Ectodermal cell (in vitro differentiated cells): ENCODE measurements around the gene ARMH1.

Experiments
- H3K27ac ChIP-seq: 2 replicates; pipeline ENCODE4 v1.7.0; 2013; ENCODE audit warnings: mild to moderate bottlenecking, low read depth, low read length; ENCODE audit not compliant: insufficient read depth, poor library complexity, severe bottlenecking
- H3K27me3 ChIP-seq: 2 replicates; pipeline ENCODE4 v1.7.0; 2013; ENCODE audit warnings: mild to moderate bottlenecking, low read length; ENCODE audit not compliant: insufficient read depth, control insufficient read depth, poor library complexity, severe bottlenecking
- H3K36me3 ChIP-seq: one replicate; pipeline ENCODE4 v1.7.0; 2013; ENCODE audit warnings: low read length; ENCODE audit not compliant: control insufficient read depth, insufficient read depth
- H3K4me1 ChIP-seq: one replicate; pipeline ENCODE4 v1.7.0; 2013; ENCODE audit warnings: low read length; ENCODE audit not compliant: control insufficient read depth, insufficient read depth
- H3K4me3 ChIP-seq: 2 replicates; pipeline ENCODE4 v1.7.0; 2013; ENCODE audit warnings: low read depth, low read length, control low read depth; ENCODE audit not compliant: insufficient read depth
- H3K9me3 ChIP-seq: 2 replicates; pipeline ENCODE4 v1.7.0; 2013; ENCODE audit warnings: mild to moderate bottlenecking, low read length, moderate library complexity; ENCODE audit not compliant: control insufficient read depth
- WGBS, 2 experiments: methylation state at CpG; one replicate each; pipeline ENCODE4 v1.1.7; 2013; ENCODE audit warnings: missing lambda C conversion rate in 2 of 2; 5-methylcytosine and 5-hydroxymethylcytosine counted together

ARMH1 gene

DNA sequence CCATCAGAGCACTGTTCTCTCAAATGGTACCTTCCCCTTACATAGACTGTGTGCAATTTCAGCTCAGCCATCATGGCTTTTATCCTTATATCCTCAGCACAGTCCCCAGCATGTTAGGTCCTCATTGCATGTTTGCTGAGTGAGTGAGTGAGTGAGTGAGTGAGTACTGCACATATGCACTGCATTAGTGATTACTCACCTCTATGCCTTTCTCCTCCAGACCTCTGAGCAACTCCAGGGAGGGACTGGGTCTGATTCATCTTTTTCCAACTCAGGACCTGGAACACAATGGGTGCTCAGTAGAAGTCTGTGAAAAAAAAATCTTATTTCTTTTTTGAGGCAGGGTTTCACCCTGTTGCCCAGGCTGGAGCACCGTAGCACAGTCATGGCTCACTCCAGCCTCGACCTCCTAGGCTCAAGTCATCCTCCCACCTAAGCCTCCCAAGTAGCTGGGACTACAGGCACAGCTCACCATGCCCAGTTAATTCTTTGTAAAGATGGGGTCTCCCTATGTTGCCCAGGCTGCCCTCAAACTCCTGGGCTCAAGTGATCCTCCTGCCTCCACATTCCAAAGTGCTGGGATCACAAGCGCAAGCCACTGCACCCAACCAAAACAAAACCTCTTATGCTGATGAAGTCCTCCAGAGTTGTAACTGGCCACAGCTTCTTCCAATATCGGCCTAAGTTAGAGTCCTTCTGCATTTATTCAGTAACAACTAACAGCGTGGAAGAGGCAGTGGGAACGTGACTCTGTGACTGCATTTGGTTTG is 32.8 kb downstream of the ARMH1 start:
- H3K9me3 ChIP-seq, result no peaks in the 10 kb centered on the region
- no peaks in the 10 kb centered on the region for H3K36me3 ChIP-seq
- H3K4me3 ChIP-seq, result no peak overlapping the region
- no peak overlapping the region for H3K27ac ChIP-seq
- 88 to 89% methylated on average over 6 of the region's 6 CpGs for WGBS, 2 experiments
- no peaks in the 10 kb centered on the region for H3K27me3 ChIP-seq
- H3K4me1 ChIP-seq, result no peaks in the 10 kb centered on the region

DNA sequence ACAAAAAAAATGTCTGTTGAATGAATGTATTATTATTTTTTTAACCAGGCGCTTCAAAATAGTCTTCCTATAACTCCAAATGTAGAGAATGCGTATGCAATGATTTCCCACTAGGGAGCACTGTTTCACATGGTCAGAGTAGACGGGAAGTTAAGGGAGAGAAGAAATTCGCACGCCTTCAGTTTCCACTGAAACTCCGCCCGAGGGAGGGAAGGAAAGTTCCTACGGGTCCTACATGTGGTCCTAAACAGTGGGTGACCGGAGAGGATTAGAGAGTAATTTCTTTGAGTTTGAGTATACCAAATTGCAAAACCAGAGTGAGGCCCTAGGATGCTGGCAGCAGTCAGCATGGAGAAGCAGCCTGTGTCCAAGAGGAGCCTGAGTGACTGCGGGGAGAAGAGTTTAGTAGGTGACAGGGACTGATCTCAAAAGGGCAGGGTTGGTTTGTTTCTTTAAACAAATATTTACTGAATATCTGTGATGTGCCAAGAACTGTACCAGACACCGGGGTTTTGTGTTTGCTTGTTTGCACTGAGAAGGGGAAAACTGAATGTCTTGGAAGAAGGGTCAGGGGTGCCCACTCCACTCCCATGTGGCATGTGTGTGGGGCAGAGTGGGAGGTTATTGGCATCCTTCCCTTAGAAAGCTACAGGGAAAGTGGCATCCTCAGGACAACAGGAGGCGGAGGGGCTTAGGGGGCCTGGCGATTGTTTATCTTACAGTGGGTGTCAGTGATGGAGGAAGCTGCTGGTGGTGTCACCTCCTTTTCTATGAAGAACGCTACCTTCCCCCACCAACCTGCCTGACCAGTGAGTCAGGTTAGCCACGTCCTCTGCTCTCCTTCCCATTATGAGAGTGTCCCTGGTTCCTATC is 33.7 kb downstream of the ARMH1 start:
- Histone ChIP-seq H3K9me3 (no peaks in the 10 kb centered on the region), H3K4me1 (no peaks in the 10 kb centered on the region), H3K27me3 (no peaks in the 10 kb centered on the region), H3K36me3 (no peaks in the 10 kb centered on the region), H3K4me3 (no peak overlapping the region), H3K27ac (no peak overlapping the region)
- whole genome bisulfite sequencing, 2 experiments, result 74 to 79% methylated on average over 15 of the region's 15 CpGs

DNA sequence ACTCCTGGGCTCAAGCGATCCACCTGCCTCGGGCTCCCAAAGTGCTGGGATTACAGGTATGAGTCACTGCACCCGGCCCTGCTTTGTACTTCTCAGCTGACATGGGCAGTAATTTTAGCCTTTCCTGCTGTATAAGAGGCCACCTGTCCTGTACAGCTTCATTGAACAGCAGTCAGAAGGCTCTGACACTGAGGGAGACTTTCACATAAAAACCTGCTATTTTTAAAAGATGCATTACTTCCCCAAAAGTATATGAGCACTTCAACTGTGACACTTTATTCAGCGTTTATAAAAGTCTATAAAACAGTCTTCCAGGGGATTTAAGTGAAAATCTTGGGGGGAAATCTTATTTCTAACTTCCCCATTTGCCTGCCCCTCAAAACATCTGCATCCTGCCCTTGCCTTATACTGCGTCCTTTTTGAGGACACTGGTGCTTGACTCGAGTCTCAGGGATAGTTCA is 38.8 kb downstream of the ARMH1 start:
- 82 to 90% methylated on average over 6 of the region's 6 CpGs for WGBS, 2 experiments
- H3K4me1 ChIP-seq, result no peaks in the 10 kb centered on the region
- no peaks in the 10 kb centered on the region for H3K9me3 ChIP-seq
- no peak overlapping the region for H3K4me3 ChIP-seq
- H3K27ac ChIP-seq, result no peak overlapping the region
- no peaks in the 10 kb centered on the region for H3K27me3 ChIP-seq
- H3K36me3 ChIP-seq, result no peaks in the 10 kb centered on the region

DNA sequence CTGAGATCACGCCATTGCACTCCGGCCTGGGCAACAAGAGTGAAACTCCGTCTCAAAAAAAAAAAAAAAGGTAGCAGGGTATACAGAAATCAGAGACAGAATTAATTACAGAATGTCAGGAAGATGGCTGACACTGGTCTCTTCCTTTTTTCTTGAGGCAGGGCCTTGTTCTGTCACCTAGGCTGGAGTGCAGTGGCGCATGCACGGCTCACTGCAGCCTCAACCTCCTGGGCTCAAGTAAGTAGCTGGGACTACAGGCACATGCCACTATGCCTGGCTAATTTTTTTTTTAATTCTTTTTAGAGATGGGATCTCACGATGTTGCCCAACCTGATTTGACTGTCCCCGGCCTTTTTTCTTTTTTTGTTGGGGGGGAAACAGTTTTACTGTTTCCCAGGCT is 40.0 kb downstream of the ARMH1 start:
- Histone ChIP-seq H3K4me3 (no peak overlapping the region), H3K27ac (no peak overlapping the region), H3K27me3 (no peaks in the 10 kb centered on the region), H3K9me3 (no peaks in the 10 kb centered on the region), H3K4me1 (no peaks in the 10 kb centered on the region), H3K36me3 (no peaks in the 10 kb centered on the region)
- 90 to 94% methylated on average over 7 of the region's 7 CpGs for WGBS, 2 experiments

DNA sequence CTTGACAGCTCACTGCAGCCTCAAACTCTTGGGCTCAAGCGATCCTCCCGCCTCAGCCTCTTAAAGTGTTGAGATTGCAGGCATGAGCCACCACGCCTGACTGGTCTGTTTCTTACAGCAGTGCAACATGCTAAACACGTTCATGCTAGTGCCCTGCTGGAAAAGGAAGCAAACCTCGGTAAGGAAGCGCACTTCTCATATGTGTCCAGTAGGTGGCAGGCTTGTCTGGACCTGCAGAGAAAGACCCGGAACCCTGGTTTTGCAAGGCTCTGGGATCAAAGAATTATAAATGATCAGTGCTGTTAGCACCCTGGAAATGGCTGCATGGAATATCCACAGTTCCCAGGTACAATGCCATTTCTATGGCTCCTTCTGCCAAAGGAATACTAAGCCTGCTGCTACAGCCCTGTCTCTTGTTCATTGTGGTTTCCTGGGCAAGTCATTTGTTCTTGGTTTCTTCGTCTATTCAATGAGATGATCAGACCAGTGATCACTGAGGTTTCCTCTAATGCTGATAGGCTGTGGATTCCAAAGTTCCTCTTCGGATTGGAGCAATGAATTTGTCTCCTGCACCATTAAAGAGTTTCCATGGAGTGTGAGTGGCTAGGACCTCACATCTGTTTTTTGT is 40.5 kb downstream of the ARMH1 start:
- Histone ChIP-seq H3K4me3 (no peak overlapping the region), H3K9me3 (no peaks in the 10 kb centered on the region), H3K4me1 (no peaks in the 10 kb centered on the region), H3K36me3 (no peaks in the 10 kb centered on the region), H3K27me3 (no peaks in the 10 kb centered on the region), H3K27ac (no peak overlapping the region)
- WGBS, 2 experiments, result 24 to 26% methylated on average over 9 of the region's 9 CpGs

DNA sequence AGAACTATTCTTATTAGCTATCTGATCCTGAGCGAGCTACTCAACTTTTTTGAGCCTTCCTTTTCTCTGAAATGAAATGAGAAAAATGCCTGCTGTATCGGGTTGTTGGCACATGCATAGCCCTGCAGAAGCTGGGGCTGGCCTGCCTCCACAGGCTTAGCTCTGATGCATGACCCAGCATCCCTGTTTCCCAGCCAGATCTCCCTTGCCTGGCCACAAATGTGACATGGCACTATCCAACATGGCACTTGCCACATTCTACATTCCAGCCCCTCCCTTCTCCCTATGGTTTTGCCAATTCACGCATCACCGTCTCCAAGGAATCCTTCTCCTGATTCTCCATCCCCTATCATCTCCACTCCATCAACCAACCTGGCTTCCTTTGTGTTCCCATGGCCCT is 42.6 kb downstream of the ARMH1 start:
- Histone ChIP-seq H3K4me1 (no peaks in the 10 kb centered on the region), H3K36me3 (no peaks in the 10 kb centered on the region), H3K27me3 (no peaks in the 10 kb centered on the region), H3K4me3 (no peak overlapping the region), H3K27ac (no peak overlapping the region), H3K9me3 (no peaks in the 10 kb centered on the region)
- WGBS, 2 experiments, result 91 to 94% methylated on average over 4 of the region's 4 CpGs

DNA sequence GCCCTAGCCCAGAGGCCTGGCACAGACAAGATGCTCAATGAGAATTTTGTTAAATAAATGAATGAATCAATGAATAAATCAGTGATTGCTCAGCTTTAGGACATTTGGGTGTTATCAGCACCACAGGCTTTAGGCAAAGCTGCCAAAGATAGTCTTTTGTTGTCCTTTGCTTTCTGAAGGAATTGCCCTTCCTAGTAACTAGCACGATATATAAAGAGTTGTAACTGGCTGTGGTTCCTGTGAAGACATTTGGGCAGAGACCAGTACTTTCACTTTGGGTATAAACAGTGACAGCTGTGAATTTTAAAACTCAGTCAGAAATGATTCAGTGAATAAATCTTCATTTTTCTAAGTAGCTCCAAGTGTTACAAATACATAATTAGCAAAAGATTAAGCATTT is 43.1 kb downstream of the ARMH1 start:
- H3K4me1 ChIP-seq, result no peaks in the 10 kb centered on the region
- no peak overlapping the region for H3K4me3 ChIP-seq
- H3K27ac ChIP-seq, result no peak overlapping the region
- no peaks in the 10 kb centered on the region for H3K36me3 ChIP-seq
- no peaks in the 10 kb centered on the region for H3K9me3 ChIP-seq
- H3K27me3 ChIP-seq, result no peaks in the 10 kb centered on the region
- WGBS, 2 experiments, result 91 to 96% methylated on average over 1 of the region's 1 CpG

DNA sequence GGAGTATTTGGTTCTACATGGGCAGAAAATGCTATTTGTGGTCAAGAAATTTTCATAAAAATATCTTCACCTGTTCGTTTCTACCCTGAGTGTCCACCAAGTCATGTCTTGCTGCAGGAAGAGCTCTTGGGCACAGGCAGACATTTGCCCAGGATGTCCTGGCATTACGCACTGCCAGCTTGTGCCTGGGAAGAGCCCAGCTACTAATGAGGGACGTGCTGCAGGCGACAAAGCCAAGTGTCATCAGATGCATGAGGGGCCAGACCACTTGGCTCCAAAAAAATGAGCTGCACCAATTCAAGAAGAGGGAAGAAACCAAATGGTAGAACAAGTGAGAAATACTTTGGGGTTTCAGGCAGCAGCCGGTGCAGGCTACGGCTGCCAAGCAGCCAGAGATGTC is 43.6 kb downstream of the ARMH1 start:
- no peaks in the 10 kb centered on the region for H3K4me1 ChIP-seq
- no peaks in the 10 kb centered on the region for H3K27me3 ChIP-seq
- no peaks in the 10 kb centered on the region for H3K36me3 ChIP-seq
- H3K27ac ChIP-seq, result no peak overlapping the region
- H3K4me3 ChIP-seq, result no peak overlapping the region
- H3K9me3 ChIP-seq, result no peaks in the 10 kb centered on the region
- WGBS, 2 experiments, result 90 to 93% methylated on average over 6 of the region's 6 CpGs

DNA sequence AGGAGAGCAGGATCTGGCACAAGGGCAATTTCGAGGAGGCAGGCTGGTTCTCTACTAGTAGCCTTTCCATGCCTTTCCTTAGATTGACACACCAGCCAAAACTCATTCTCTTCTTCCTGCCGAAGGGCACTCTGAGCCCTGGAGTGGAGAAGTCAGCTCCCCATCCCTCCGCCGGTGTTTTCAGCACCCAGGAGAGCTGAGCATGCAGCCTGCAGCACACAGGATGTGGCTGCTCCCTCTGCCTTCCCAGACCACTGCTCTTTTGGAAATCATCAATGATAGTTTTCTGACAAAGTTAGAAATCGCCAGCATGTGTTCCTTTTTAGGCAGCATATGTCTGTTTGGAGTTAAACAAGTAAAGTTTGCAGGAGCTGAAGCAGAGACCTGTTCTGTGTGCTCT is 44.8 kb downstream of the ARMH1 start:
- H3K27ac ChIP-seq, result no peak overlapping the region

DNA sequence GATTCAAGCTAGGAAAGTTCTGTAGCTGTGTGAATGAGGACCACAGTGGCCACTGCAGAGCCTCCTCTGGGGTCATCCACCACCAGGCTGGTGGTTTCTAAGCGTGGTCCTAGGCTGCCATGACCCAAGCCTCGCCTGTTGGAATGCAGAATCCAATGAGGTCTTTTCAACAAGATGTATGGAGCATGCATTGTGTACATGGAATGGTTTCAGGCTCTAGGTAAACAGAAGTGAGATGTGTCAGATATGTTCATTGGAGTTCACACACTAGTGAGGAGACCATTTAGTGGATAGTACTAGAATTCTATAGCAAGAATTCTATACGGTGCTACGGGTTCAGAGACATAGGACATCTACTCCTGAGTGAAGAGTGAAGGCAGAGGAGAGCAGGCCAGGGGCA is 45.8 kb downstream of the ARMH1 start:
- no peaks in the 10 kb centered on the region for H3K4me1 ChIP-seq
- WGBS, 2 experiments, result 67 to 69% methylated on average over 4 of the region's 4 CpGs
- no peak overlapping the region for H3K4me3 ChIP-seq
- no peaks in the 10 kb centered on the region for H3K9me3 ChIP-seq
- H3K36me3 ChIP-seq, result no peaks in the 10 kb centered on the region
- no peak overlapping the region for H3K27ac ChIP-seq
- no peaks in the 10 kb centered on the region for H3K27me3 ChIP-seq

More for the DNA sequence above, 44.8 kb downstream of the ARMH1 start:
- H3K9me3 ChIP-seq, result no peaks in the 10 kb centered on the region
- WGBS, 2 experiments, result 86 to 87% methylated on average over 5 of the region's 5 CpGs
- no peaks in the 10 kb centered on the region for H3K4me1 ChIP-seq
- H3K27me3 ChIP-seq, result no peaks in the 10 kb centered on the region
- H3K36me3 ChIP-seq, result no peaks in the 10 kb centered on the region
- H3K4me3 ChIP-seq, result no peak overlapping the region
